NCI-H128 (cell line): ENCODE results near the gene FMR1NB.

Experiments
- DNase-seq: peaks from one replicate; lab custom pipeline; 2025; ENCODE audit not compliant: unreplicated experiment; lab: John Stamatoyannopoulos, UW

FMR1NB gene

GRCh38 chrX:148069759-148070503 is 88.8 kb downstream of the FMR1NB start:
- DNase-seq, result no peak

- no peak for DNase-seq
Measured at GRCh38 chrX:148070504-148070877, 89.4 kb downstream of the FMR1NB start.
